ENCODE results near the gene C15orf62.

C15orf62 gene, protein sequence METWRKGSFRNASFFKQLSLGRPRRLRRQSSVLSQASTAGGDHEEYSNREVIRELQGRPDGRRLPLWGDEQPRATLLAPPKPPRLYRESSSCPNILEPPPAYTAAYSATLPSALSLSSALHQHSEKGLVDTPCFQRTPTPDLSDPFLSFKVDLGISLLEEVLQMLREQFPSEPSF

DNA sequence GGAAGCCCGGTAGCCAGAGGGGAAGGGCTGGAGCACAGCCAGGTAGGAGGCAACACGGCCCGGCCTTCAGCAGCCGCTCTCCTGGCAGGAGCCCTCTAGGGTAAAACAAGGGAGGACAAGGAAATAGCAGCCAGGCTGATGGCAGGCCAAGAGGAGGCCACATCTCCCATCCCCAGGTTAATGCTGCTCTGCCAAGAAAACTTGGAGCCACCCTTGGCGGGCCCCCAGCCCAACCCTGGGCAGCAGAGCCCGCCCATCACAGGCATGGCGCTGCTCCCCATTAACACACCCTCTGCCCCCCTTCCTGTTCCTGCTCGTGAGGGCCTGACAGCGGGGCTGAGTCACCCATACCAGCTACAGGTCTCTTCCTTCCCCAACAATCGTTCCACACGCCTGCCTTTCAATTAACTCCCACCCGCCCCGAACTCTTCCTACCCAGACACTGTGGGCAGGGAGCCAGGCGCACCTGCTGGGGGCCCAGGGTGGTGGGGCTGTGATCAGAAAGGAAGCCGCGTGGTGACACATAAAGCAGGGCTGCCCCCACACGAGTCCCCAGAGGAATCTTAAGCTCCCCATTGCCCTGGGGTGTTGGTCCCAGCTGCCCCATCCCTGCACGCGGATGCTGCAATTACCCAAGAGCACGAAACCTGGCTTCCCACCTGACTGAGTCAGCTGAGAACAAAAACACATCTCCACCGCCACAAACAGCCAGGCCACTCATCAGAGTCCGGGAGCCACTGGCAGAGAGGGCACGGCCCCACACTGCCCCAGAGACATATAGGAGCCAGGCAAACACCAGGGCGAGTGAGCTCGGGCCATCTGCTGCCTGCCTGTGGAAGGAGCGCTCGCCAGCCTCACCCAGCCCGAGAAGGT is at the start of gene C15orf62:
Gene C15orf62 (plus strand): TSS at position 707 of the 873 bp plus-strand sequence. CDS start 516 bp downstream, outside the sequence.
- peak; percentile 29 to 58 for DNase-seq

DNA sequence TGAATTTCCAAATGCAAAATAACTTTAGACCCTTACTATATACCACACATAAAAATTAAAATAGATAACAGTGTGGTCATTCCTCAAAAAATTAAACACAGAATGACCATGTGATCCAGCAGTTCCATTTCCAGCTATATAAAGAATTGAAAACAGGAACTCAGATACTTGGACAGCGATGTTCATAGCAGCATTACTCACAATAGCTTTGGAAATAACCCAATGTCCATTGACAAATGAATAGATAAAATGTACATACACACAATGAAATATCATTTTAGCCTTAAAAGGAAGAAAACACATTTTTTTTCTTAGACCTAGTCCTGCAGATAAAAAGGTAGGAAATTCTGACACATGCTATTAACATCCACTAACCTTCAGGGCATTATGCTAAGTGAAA is 48.1 kb upstream of the C15orf62 start:
- no peak for DNase-seq

DNA sequence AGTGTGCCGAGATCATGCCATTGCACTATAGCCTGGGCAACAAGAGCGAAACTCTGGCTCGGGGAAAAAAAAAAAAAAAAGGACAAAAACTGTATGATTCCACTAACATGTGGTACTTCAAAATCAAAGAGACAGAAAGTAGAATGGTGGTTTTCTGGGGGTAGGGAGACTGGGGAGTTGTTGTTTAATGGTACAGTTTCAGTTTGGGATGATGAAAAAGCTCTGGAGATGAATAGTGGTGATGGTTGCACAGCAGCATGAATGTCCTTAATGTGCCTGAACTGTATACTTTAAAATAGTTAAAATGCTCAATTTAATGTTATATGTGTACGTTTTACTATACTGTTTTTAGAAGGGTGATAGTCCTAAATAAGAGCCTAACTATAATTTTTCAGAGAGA is 47.4 kb upstream of the C15orf62 start:
- DNase-seq: no peak

DNA sequence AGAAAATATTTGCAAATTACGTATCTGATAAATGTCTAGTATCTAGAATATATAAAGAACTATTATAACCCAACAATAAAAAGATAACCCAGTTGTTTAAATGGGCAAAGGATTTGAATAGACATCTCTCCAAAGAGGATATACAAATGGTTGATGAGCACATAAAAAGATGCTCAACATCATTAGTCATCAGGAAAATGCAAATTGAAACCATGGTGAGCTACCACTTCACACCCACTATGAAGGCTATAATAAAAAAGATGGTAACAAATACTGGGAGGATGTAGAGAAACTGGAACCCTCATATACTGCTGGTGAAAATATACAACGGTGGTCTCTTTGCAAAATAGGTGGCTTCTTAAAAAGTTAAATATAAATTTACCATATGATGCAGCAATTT is 46.8 kb upstream of the C15orf62 start:
- no peak for DNase-seq

DNA sequence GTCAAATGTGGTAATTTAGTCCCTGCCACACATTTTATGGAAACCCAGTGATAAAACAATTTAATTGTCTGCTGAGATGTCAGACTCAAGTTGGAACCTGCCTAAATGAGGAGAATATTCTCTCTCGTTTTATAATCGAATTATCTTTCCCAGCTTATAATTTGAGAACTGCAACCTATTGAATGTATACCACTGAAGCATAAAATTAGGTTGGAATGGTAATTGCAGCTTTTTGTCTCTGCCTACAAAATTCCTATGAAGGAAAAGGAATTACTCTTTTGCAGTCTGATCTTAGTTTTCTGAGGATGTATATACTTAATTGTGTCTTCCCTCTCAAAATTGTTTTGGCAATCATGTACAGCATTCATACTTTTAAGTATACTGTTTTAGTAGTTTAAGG is 45.9 kb upstream of the C15orf62 start:
- no peak for DNase-seq

DNA sequence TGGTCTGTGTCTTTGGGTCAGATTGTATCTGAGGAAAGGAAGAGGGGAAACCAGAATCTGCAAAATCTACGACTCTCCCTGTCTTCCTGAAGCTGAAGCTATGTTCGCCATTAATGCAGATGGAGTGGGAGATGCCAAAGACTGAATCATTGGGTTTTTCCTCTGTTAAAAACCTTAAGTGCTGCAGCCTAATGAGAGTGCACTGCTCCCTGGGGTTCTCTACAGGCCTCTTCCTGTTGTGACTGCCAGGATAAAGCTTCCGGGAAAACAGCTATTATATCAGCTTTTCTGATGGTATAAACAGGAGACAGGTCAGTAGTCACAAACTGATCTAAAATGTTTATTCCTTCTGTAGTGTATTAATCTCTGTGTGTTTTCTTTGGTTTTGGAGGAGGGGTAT is 38.7 kb upstream of the C15orf62 start:
- no peak for DNase-seq

DNA sequence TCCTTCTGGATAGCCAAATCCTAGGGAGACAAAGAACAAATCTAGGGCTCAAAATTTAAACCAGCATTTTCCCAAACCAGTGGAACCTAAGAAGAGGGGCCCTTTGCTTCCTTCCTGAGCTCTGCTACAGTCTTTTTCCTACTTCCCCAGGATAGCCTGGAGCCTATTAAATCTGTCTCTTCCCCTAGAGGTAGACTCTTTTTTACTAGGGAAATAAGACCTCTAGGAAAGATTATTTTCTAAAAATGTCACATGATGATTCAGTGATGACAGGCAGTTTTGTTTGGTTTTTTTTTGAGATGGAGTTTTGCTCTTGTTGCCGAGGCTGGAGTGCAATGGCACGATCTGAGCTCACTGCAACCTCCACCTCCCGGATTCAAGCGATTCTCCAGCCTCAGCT is 33.2 kb upstream of the C15orf62 start:
- DNase-seq: no peak

DNA sequence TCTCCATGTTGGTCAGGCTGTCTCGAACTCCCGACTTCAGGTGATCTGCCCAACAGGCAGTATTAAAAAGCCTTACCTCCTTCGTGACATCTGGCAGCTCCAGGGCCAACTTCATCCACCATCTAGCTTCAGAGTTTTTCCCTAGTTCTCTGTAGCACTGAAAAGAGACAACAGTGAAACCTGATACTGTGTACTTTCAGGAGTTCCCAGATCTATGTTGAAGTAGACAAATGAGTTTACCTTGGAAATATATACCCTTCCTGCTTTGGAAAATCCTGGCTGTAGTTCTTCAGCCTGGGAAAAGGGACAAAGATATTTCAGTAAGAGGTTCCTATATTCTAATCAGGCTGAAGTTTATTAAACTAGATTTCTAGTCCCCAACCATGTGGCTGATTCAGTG is 32.7 kb upstream of the C15orf62 start:
- DNase-seq: no peak

DNA sequence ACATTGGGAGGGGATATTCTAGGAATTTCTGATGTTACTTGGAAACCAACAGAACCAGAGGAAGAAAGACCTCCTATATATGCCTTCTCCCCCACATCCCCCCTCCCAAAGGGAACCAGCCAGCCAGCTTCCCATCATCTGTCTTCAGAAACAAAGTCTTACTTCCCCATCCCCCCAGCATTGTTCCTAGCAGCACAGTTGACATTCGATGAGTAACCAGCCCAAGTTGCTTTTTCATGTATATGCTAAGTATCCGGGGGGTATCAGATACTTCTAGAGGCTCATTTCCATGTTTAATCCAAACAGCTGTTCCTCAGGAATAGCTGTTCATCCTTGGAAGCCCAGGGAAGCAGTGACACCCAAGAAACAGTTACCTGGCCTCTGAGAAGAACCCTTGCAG is 30.7 kb upstream of the C15orf62 start:
- DNase-seq: no peak

DNA sequence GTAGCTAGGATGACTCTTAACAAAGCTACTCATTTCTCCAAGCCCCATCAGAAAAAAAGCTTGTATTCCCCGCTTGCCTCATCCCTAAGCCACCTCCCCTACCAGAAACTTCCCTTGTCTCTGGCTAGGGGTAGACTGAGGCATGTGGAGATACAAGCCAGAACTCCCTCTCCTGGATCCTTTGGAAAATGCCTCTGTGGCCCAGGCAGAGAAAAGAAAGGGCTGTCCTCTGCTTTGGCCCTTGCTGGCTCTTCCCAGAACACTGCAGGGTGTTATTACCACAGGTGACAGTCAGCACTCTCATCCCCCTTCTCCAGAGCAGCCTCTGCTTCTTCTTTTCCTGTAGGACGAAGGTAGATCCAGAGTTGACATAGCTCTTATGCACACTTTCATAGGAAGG is 29.9 kb upstream of the C15orf62 start:
- no peak for DNase-seq

DNA sequence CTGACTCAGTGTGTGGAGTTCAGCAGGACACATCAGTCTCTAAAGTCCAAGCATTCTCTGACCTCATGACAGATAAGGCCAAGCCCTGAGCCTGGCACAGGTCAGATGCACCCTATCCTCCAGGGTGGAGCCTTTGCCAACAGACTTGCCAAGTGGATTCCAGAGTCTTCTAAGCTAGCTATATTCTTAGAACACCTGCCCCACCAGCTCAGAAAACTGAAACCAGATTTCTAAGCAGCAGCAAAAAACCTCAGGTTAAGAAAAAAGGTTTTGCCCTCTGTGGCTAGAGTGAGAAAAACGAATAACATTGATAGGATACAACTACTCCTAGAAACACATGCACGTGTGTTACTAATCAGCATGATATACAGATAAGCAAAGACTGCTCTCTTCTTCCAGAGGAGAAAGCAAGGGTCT is 26.3 kb upstream of the C15orf62 start:
- no peak for DNase-seq

DNA sequence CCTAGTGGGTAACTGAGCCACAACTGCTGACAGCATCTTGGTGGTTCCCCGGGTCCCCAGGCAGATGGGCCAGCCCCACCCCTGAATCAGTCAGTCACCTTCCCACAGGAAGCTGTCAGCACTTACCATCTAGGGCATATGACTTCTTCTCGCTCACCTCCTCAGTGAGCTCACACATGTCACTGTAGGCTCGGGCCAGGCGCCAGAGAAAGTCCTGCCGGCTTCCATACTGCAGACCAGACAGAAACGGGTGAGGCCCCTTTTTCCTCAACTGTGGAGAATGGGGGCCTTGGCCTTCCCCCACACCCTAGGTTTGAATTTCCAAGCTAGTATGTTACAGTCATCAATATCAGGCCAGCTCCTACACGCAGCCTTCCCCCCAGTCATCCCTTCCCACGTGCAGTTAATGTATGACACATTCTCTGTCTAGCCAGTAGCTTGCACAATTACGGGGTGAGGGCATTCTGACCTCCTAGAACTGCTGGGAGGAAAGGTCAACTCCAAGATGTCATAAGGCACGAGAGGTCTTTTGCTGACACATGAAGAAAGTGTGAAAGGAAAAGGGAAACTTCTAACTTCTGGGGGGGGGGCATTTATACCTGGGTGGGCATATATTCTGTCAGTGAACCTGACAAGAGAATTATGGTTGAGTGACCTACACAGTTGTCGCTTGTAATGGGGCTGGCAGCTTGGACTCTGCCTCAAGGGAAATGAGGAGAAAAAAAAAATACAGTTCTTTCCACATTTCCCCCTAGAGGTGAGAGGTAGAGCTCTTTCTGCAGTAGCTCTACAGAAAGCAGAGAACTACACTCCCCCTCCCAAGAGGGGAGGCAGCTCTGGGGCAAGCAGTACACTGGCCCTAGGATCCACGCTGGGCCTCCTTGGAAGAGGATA is 25.6 kb upstream of the C15orf62 start:
- DNase-seq: peak; percentile 66 to 84

DNA sequence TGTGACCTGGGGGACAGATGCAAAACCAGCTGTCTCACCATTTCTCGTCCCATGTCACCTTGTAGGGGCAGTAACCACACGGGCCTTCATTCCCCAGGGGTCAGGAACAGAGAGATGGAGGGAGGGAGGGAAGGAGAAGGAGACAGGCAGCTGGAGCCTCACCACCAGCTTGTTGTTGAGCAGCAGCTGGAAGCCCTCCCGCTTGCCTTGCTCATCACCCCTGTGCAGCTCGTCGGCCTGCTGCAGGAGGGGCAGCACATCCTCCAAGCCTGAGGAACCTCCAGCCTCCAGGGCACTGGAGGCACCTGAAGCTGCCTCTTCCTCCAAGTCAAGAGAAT is 25.0 kb upstream of the C15orf62 start:
- DNase-seq: no peak

DNA sequence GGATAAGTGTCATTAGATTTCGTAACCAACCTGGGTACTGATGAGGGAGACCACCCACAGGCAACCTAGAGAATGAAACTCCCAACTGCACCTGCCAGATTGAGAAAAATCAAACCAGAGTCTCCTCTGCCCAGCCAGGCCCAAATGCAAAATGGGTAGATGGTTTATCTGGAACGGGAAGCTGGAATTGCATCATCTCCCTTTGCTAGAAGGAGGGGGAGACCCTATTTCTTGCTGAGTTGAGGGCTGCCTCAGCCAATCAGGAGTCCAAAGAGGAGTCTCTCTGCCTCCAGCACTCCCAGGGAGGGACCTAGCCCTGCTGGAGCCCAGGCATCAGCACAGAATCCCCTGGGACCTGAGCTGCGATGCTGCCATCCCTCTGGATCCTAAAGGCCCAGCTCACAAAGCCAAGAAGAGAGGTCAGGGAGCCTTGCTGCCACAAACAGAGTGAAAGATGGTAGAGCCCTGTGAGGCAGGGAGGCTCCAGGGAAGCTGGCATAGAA is 22.8 kb upstream of the C15orf62 start:
- DNase-seq: no peak

DNA sequence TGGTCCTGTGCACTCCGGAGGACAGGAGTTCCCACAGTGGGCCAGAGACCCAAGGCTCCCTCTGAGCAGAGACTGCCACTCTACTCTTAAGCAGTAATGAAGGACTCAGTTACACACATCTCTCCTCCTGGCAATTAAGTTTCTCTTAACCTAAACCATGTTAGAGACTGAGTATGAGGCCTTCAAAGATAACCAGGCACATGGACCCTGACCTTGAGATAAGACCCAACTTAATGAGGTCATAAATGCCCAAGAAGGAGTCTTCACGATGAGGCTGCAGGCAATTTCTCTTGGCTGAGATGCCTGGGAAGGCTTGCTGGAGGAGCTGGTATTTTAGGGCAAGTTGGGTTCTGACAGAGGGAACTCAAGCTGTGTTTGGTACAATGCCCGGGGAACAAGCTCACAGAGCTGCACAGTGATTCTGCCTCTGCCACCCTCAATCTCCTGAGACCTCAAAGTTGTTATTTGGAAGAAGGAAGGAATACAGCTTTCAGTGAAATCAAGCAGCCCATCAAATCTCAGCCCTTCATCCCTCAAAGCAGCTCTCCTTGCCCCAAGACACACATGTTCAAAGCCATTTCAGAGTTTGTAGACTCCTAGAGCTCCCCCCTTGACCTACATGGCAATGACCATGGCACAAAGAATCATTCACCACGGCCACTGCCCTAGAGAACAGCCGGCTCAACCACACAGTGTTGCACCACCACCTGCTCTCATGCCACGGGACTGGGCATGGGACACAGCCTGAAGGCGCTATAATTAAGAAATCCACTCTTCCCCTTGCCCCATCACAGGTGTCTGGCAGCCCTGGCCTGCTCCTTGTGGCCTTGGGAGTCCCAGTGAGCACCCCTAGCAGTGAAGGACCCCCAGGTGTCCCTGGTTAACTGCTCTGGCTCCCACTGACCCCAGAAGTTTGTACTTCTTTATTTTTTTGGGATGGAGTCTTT is 21.8 kb upstream of the C15orf62 start:
- DNase-seq: no peak

DNA sequence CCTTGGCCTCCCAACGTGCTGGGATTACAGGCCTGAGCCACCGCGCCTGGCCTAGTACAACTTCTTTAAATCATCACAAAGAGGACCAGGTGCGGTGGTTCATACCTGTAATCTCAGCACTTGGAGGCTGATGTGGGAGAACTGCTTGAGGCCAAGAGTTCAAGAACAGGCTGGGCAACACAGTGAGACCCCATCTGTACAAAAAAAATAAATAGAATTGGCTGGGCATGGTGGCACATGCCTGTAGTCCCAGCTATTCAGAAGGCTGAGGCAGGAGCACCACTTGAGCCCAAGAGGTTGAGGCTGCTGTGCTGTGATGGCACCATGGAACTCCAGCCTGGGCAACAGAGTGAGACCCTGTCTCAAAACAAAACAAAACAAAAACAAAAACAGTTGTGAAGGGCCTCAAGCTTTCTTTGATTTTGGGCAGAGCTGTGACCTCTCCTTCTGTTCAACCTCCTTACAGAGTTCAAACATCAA is 20.6 kb upstream of the C15orf62 start:
- DNase-seq: no peak

DNA sequence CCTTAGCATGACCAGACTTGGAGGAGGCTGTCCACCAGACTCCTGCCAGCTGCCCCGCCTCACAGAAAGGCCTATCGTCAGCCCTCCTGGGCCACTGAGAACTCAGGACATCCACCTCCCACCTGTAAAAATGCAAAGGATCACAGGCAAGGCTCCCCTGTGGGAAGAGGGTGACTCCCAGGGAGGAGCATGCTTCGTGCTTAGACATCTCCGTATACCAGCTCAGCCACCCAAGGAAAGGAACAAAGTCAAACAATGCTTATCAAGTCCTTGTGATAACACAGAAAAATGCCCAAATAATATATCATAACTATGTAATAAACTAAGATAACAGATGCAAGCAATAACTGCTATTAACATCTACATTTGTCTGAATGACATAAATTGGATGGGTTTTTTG is 18.9 kb upstream of the C15orf62 start:
- DNase-seq: no peak

DNA sequence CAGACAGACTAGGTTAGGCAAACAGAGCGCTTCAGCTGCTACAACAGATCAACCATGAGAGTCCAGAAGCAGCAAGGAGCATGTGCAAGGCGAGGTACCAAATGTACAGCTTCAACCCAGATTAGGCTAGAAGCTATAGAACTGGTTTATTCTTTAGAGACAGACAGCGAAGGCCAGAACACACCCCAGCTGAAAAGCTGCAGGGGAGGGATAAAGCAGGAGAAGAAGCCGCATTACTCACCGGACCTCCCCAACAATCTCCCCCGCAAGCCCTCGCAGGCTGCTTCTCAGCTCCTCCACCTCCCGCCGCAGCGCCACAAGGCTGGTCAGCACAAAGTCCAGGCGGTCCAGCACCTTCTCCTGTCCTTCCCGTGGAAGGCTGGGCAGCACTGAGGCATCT is 18.0 kb upstream of the C15orf62 start:
- no peak for DNase-seq

DNA sequence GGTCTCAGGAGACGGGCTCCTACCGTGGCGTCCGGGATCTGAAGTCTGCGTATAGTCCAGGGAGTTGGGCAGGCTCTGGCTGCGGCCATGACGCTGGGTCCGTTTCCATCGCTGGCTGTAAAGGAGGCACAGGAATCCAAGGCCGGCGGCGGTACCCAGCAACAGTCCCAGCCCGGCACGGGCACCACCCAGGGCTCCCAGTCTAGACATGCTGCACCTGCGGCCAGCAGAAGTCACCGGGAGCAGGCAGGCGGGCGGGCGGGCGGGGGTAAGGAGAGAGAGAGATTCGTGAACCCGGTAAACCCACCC is 15.3 kb upstream of the C15orf62 start:
- DNase-seq: no peak

DNA sequence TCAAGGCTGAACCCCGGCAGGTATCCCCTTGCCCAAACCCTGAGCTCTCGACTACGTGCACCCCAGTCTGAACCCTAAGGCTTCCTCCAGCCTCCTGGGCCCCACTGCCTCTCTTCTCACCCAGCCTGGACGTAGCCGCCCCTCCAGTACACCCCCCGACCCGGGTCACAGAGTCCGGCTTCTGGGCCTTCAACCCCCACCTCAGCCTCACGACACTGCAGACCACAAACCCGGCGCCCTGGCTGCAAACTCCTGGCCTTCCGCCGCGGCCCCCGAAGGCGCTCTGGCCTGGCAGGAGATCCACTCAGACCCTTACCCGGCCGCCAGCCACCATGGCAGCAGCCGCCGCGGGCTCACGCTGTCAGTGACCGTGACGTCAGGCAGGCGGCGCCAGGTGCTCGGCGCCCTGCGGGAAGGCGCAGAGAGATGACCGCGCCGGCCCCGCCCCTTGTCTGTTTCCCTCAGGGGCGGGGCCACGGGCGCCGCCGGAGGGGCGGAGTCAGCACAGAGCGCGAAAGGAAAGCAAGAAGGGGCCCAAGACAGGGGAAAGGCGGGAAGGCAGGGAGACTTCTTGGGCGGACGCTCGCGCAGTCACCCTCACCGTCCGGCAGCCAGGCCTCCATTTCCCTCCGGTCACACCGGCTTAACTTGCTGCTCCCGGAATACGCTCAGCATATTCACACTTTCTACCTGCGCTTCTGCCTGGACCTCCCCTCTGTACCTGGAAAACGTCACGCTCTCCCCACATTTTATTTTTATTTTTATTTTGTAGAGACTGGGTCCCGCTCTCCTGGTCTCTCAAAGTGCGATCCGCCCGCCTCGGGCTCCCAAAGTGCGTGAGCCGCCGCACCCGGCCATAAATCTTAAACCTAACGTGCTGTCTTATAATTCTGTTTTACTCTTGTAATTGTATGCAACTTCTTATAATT is 14.6 kb upstream of the C15orf62 start, which contains the start of gene RMDN3:
Gene RMDN3 (minus strand): TSS at position 372 of the 929 bp plus-strand sequence. CDS start 471 bp downstream, outside the sequence.
- peak; percentile 92 to 93 for DNase-seq

DNA sequence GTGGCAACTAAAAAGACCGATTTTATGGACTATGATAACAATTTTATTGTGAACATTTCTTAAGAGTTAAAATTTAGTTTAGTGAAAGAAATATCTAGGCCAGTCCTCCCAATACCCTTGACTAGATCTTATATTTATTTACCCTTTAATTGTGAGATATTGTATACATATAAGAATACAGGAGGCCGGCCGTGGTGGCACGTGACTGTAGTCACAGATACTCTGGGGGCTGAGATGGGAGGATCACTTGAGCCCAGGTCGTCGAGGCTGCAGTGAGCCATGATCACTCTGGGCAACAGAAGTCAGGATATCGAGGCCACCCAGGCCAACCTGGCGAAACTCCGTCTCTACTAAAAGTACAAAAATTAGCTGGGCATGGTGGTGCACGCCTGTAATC is 14.0 kb upstream of the C15orf62 start:
- DNase-seq: no peak
